ENCODE results near the gene MNDA.

MNDA gene

GRCh38 chr1:158830904-158831507 is at the start of gene MNDA:
Gene MNDA (plus strand): TSS chr1:158831351. CDS start chr1:158842154, 10,803 bp downstream.
- no peak for TF ChIP-seq CTCF (IDR thresholded peaks at IDR 0.05)
- H3K27me3 ChIP-seq, result no peaks in the 10 kb centered on the region
- peak within 1 kb of the TSS; percentile 75 to 86 for H3K4me3 ChIP-seq (ENCODE audit: low read depth in 1 of 2, low read length in 1 of 2)
- no peaks in the 10 kb centered on the region for H3K9me3 ChIP-seq
- H3K36me3 ChIP-seq, result peaks cover 19% of the 10 kb centered on the region
- peak within 1 kb of the TSS; percentile 92 for H3K27ac ChIP-seq
- H3K4me1 ChIP-seq (ENCODE audit: control insufficient read depth in 1 of 2, insufficient read depth in 1 of 2, low read depth in 1 of 2, low read length in 1 of 2), result peaks cover 40 to 53% of the 10 kb centered on the region in 2 experiments

GRCh38 chr1:158793604-158794003 is 37.5 kb upstream of the MNDA start:
- Histone ChIP-seq H3K4me1 (ENCODE audit: control insufficient read depth in 1 of 2, insufficient read depth in 1 of 2, low read depth in 1 of 2, low read length in 1 of 2) (peaks cover 55% of the 10 kb centered on the region in 2 experiments), H3K36me3 (no peaks in the 10 kb centered on the region), H3K9me3 (no peaks in the 10 kb centered on the region), H3K27ac (peak overlapping the region; percentile 98), H3K4me3 (ENCODE audit: low read depth in 1 of 2, low read length in 1 of 2) (peak overlapping the region; percentile 43 to 49), H3K27me3 (no peaks in the 10 kb centered on the region)
- TF ChIP-seq CTCF (IDR thresholded peaks at IDR 0.05), result peak; percentile 65

GRCh38 chr1:158794247-158794646 is 36.9 kb upstream of the MNDA start:
- Histone ChIP-seq H3K27ac (peak overlapping the region; percentile 98), H3K4me1 (ENCODE audit: control insufficient read depth in 1 of 2, insufficient read depth in 1 of 2, low read depth in 1 of 2, low read length in 1 of 2) (peaks cover 61% of the 10 kb centered on the region in 2 experiments), H3K4me3 (ENCODE audit: low read depth in 1 of 2, low read length in 1 of 2) (peak overlapping the region; percentile 43 to 49), H3K36me3 (no peaks in the 10 kb centered on the region), H3K27me3 (no peaks in the 10 kb centered on the region), H3K9me3 (no peaks in the 10 kb centered on the region)
- no peak for TF ChIP-seq CTCF (IDR thresholded peaks at IDR 0.05)

- no peaks in the 10 kb centered on the region for H3K27me3 ChIP-seq
- H3K4me3 ChIP-seq (ENCODE audit: low read depth in 1 of 2, low read length in 1 of 2), result peak overlapping the region in 1 of 2 experiments; percentile 58
- no peaks in the 10 kb centered on the region for H3K36me3 ChIP-seq
- peaks cover 99 to 100% of the 10 kb centered on the region in 2 experiments for H3K4me1 ChIP-seq (ENCODE audit: control insufficient read depth in 1 of 2, insufficient read depth in 1 of 2, low read depth in 1 of 2, low read length in 1 of 2)
- no peaks in the 10 kb centered on the region for H3K9me3 ChIP-seq
- peak overlapping the region; percentile 98 for H3K27ac ChIP-seq
- no peak for TF ChIP-seq CTCF (IDR thresholded peaks at IDR 0.05)
Observed at GRCh38 chr1:158798531-158798930, 32.6 kb upstream of the MNDA start.

GRCh38 chr1:158799689-158800088 is 31.5 kb upstream of the MNDA start:
- TF ChIP-seq CTCF (IDR thresholded peaks at IDR 0.05), result no peak
- peak overlapping the region; percentile 56 to 58 for H3K4me3 ChIP-seq (ENCODE audit: low read depth in 1 of 2, low read length in 1 of 2)
- no peaks in the 10 kb centered on the region for H3K9me3 ChIP-seq
- H3K4me1 ChIP-seq (ENCODE audit: control insufficient read depth in 1 of 2, insufficient read depth in 1 of 2, low read depth in 1 of 2, low read length in 1 of 2), result peaks cover 96 to 100% of the 10 kb centered on the region in 2 experiments
- H3K27me3 ChIP-seq, result no peaks in the 10 kb centered on the region
- H3K27ac ChIP-seq, result peak overlapping the region; percentile 98
- no peaks in the 10 kb centered on the region for H3K36me3 ChIP-seq

Measured in neutrophil (primary cell).